Measurements from ENCODE around the gene VPS29. TPM values are rescaled to one million over a fixed set of nuclear protein-coding genes. Genes with fewer than 3 reads are reported as not detected.
A peak's percentile ranks its signal among the peaks of the same experiment; 100 is the strongest.
"Not testable (repeated sequence)": the region's sequence is repeated elsewhere in the genome, so short reads cannot be mapped to it uniquely, and the experiment has no call there.

The VPS29 gene
- total RNA-seq, 2 donors from 2014 or later: 113 to 122 TPM

GRCh38 chr12:110468214-110469048 lies 33.5 kb downstream of the VPS29 start, which contains the start of the genes FAM216A and GPN3:
TSS of gene FAM216A (plus strand) at chr12:110468845. CDS start at chr12:110468876, 31 bp downstream.
TSS of gene GPN3 (minus strand) at chr12:110468257. CDS start at chr12:110468203, 54 bp downstream.
- H3K36me3 Mint-ChIP-seq: peaks cover 15 to 34% of the 10 kb centered on the region in 2 donors
- peak within 1 kb of the TSS; percentile 90 to 100 for H3K27ac Mint-ChIP-seq
- peak; percentile 94 to 97 for DNase-seq (ENCODE audit: low spot score in 2 of 2)
- peak; percentile 86 to 89 for ATAC-seq
- no peaks in the 10 kb centered on the region for H3K9me3 Mint-ChIP-seq

- H3K9me3 Mint-ChIP-seq: no peaks in the 10 kb centered on the region
- ATAC-seq: no peak
- peak overlapping the region; percentile 90 to 100 for H3K27ac Mint-ChIP-seq
- no peak for DNase-seq (ENCODE audit: low spot score in 2 of 2)
- H3K36me3 Mint-ChIP-seq: peaks cover 15 to 34% of the 10 kb centered on the region in 2 donors
Observed at GRCh38 chr12:110467847-110468213, 34.1 kb downstream of the VPS29 start.

DNA sequence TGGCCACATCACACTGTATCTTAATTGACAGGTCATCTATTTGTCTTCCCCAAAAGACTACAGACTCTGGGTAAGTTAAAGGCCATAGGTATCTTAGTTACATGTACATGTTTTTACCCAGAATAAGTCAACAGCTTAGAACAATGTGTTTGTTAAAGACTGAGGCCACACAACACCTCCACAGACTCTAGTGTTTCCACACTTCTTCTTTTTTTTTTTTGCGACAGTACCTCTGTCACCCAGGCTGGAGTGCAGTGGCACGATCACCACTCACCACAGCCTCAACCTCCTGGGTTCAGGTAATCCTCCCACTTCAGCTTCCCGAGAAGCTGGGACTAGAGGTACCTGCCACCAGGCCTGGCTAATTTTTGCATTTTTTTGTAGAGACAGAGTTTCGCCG lies 35.1 kb downstream of the VPS29 start:
- peak overlapping the region; percentile 90 to 100 for H3K27ac Mint-ChIP-seq
- H3K36me3 Mint-ChIP-seq: peaks cover 15 to 34% of the 10 kb centered on the region in 2 donors
- no peak for ATAC-seq
- no peaks in the 10 kb centered on the region for H3K9me3 Mint-ChIP-seq
- no peak for DNase-seq (ENCODE audit: low spot score in 2 of 2)

- DNase-seq (ENCODE audit: low spot score in 2 of 2); ATAC-seq; H3K27ac Mint-ChIP-seq; H3K9me3 Mint-ChIP-seq: not testable (repeated sequence)
- H3K36me3 Mint-ChIP-seq: peaks cover 15 to 25% of the 10 kb centered on the region in 2 donors
Observed at GRCh38 chr12:110465765-110466164, 36.1 kb downstream of the VPS29 start.

DNA sequence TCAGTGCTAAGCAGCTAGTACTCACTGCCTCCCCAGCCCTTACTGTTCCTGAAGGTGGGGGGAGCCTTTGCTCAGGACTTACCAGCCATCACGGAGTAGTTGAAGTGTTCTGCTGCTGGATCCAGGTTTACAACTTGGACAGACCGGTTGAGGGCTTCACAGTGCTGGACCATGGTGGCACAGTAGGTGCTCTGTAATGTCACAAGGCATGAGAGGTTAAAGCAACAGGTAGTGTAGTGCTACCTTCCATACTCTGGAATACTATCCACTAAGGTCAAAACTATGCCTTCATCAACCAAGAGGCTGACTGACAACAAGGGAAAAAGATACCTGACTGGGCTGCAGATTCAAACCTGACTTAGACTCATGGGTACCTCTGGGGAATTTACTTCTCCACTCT lies 36.9 kb downstream of the VPS29 start:
- no peak for ATAC-seq
- Mint-ChIP-seq H3K27ac (no peak overlapping the region), H3K9me3 (no peaks in the 10 kb centered on the region), H3K36me3 (peaks cover 14 to 17% of the 10 kb centered on the region in 2 donors)
- no peak for DNase-seq (ENCODE audit: low spot score in 2 of 2)

DNA sequence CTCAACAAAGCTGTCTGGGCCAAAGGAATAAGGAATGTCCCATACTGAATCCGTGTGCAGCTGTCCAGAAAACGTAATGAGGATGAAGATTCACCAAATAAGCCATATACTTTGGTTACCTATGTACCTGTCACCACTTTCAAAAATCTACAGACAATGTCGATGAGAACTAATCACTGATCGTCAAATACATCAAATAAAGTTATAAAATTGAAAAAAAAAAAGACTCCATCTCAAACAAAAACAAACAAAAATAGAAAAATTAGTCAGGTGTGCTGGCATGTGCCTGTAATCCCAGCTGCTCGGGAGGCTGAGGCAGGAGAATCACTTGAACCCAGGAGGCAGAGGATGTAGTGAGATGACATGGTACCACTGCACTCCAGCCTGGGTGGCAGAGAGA lies 40.7 kb downstream of the VPS29 start:
- H3K9me3 Mint-ChIP-seq; H3K27ac Mint-ChIP-seq; ATAC-seq; H3K36me3 Mint-ChIP-seq; DNase-seq (ENCODE audit: low spot score in 2 of 2): not testable (repeated sequence)

DNA sequence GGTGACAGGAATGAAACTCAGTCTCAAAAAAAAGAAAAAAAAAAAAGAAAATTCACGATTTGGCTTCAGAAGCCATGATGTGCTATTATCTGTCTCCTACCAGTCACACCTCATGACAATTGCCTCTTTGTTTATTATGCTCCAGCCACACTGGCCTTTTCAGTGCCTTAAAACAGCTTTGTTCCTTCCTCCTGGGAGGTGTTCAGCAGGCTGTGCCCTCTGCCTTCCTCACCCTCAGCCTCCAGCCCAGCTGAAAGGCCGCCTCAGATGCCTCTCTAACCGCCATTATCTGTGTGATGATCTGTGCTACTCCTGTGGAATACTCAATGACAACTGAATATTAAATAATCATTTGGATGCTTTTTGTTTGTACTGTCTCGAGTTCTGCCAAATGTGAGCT lies 43.2 kb downstream of the VPS29 start:
- ATAC-seq (no peak), DNase-seq (ENCODE audit: low spot score in 2 of 2) (no peak)
- no peaks in the 10 kb centered on the region for H3K9me3 Mint-ChIP-seq
- H3K27ac Mint-ChIP-seq: peak overlapping the region in 1 of 2 donors; percentile 56
- peaks cover 0 to 8% of the 10 kb centered on the region in 2 donors for H3K36me3 Mint-ChIP-seq

DNA sequence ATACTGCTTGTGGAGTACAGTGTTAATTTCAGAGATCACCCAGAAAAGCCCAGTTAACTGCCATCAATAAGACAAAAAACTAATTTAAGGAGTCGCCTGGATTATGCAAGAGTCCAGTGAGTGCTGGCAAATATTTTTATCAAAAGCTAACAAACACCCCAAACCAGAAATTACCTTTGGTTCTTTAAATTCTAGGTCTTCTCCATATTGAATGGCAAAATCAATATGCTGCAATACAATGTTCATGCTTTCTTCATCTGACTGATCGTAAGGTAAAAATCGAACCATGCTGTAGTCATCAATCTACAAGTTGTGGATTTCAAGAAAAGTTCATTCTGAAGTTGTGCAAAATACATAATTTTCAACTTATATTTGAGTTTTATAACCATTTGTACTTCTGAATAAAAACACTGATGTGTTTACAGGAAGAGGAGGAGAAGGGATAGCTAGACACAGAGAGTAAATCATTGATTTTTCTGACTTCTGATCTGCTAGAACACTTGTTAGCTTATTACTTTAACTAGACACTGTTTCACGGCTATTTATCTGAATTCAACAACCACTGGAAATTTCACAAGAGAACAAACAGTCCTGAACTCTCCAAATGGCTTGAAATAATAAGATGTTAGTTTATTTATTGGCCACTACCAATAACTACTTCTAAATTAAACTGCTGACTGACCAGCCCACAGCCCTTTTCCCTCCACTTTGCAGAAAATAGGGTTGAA lies 48.2 kb downstream of the VPS29 start:
- ATAC-seq (no peak), DNase-seq (ENCODE audit: low spot score in 2 of 2) (no peak)
- H3K36me3 Mint-ChIP-seq: peaks cover 19 to 34% of the 10 kb centered on the region in 2 donors
- no peak overlapping the region for H3K27ac Mint-ChIP-seq
- no peaks in the 10 kb centered on the region for H3K9me3 Mint-ChIP-seq

- H3K27ac Mint-ChIP-seq: peak overlapping the region; percentile 94 to 98
- no peaks in the 10 kb centered on the region for H3K9me3 Mint-ChIP-seq
- H3K36me3 Mint-ChIP-seq: peaks cover 24 to 50% of the 10 kb centered on the region in 2 donors
- no peak for ATAC-seq
- DNase-seq (ENCODE audit: low spot score in 2 of 2): no peak
Observed at GRCh38 chr12:110451263-110451662, 50.6 kb downstream of the VPS29 start.

GRCh38 chr12:110449799-110450497 lies 52.0 kb downstream of the VPS29 start, which contains the start of gene ARPC3:
TSS of gene ARPC3 (minus strand) at chr12:110450337. CDS start at chr12:110450260, 77 bp downstream.
- DNase-seq (ENCODE audit: low spot score in 2 of 2) (peak; percentile 93 to 96), ATAC-seq (peak; percentile 99)
- Mint-ChIP-seq H3K36me3 (peaks cover 27 to 51% of the 10 kb centered on the region in 2 donors), H3K9me3 (no peaks in the 10 kb centered on the region), H3K27ac (peak within 1 kb of the TSS; percentile 98 to 100)

DNA sequence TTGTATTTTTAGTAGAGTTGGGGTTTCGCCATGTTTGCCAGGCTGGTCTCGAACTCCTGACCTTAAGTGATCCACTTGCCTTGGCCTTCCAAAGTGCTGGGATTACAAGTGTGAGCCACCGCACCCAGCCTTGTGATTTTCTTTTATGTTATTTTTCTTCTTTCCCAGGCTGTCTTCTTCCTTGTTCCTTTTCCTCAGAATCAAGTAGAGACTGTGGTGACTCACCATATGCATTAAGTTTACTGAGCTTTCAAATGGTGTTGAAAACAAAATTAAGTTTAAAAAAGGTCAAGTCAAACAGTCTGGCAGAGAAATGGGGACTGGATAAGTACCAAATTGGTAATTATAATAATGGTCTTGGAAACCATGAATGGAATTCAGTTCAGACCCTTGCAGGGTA lies 57.5 kb downstream of the VPS29 start:
- Mint-ChIP-seq H3K27ac (peak overlapping the region; percentile 18 to 34), H3K9me3 (no peaks in the 10 kb centered on the region), H3K36me3 (peaks cover 19 to 44% of the 10 kb centered on the region in 2 donors)
- DNase-seq (ENCODE audit: low spot score in 2 of 2) (no peak), ATAC-seq (no peak)

Other genes starting within 250 kb of the VPS29 start
- gene ATP2A2, start 220.9 kb downstream of the VPS29 start, total RNA-seq: 100 to 1,000 TPM; 121 to 132 TPM
- 10 to 100 TPM; 63.1 to 64.8 TPM for gene ANAPC7, start 98.4 kb downstream of the VPS29 start, total RNA-seq
- gene ARPC3, start 51.8 kb downstream of the VPS29 start, total RNA-seq: 100 to 1,000 TPM; 298 to 315 TPM
- gene GPN3, start 33.9 kb downstream of the VPS29 start, total RNA-seq: 10 to 100 TPM; 49.9 to 74.0 TPM
- gene FAM216A, start 33.3 kb downstream of the VPS29 start, total RNA-seq: 10 to 100 TPM; 17.4 to 41.5 TPM
- gene RAD9B, start 220 bp upstream of the VPS29 start, total RNA-seq: 1 to 10 TPM; 1.9 to 2.0 TPM
- gene PPTC7, start 81.2 kb upstream of the VPS29 start, total RNA-seq: 10 to 100 TPM; 40.4 to 46.7 TPM
- gene TCTN1, start 112.0 kb upstream of the VPS29 start, total RNA-seq: 10 to 100 TPM in 1 of 2 donors, 1 to 10 TPM in 1; 3.3 to 10.4 TPM
- gene HVCN1, start 187.0 kb upstream of the VPS29 start, total RNA-seq: 1 to 10 TPM; 2.8 to 6.3 TPM
- 100 to 1,000 TPM; 190 to 343 TPM for gene PPP1CC, start 240.8 kb upstream of the VPS29 start, total RNA-seq

All from activated naive CD4-positive, alpha-beta T cell treated with anti-CD3 and anti-CD28 coated beads, Interleukin-2, amount 50 U/mL, for 72 hours (primary cell).